ENCODE data around the gene ZNF571. TPM values are rescaled to one million over a fixed set of nuclear protein-coding genes. Genes with fewer than 3 reads are reported as not detected.

The ZNF571 gene
- 4.4 and 4.8 TPM in 2 replicates for total RNA-seq
- 1.7 TPM for polyA plus RNA-seq (2012)

- DNase-seq (ENCODE audit: low read depth), result peak; percentile 95
Observed at GRCh38 chr19:37594304-37594981, at the start of gene ZNF571, which contains the start of gene ZNF540. TSS of gene ZNF571 (minus strand) at chr19:37594792. CDS start at chr19:37586676, 8,116 bp downstream. TSS of gene ZNF540 (plus strand) at chr19:37594876. CDS start at chr19:37598448, 3,572 bp downstream.

- no peak for DNase-seq (ENCODE audit: low read depth)
Observed at GRCh38 chr19:37635076-37636056, 40.8 kb upstream of the ZNF571 start.

DNA sequence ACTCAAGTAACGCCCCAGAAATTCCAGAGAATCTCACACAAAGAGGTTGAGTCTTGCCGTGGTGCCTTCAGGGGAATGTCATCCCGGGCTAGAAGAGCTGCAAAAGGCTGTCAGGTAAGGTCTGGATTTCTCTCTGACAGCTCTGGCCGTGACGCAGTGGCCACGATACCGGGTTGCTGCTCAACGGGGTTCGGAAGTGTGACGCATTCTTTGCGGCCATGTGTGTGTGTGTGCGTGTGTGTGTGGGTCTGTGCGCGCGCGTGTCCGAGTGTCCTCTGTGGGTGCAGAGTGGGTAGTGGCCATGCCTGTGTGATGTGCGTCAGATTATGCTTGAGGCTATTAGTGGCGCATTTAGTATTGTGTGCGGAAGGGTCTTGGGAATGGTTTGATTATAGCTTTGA lies 390 bp upstream of the ZNF571 start:
- DNase-seq (ENCODE audit: low read depth), result peak; percentile 74

DNA sequence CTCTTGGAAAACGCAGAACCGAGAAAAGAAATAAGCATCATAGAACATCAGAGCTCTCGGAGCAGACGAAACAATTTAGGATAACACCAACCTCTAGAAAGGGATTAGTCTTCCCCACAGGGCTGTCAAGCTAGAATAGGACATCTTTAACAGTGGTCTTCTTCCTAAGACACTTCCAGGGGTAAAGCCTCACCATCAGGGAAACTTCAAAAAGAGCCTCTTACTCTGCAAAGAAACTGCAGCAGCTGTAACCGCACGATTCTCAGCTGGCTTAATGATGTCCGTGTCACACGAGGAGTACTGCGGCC lies 642 bp downstream of the ZNF571 start:
- no peak for DNase-seq (ENCODE audit: low read depth)

DNA sequence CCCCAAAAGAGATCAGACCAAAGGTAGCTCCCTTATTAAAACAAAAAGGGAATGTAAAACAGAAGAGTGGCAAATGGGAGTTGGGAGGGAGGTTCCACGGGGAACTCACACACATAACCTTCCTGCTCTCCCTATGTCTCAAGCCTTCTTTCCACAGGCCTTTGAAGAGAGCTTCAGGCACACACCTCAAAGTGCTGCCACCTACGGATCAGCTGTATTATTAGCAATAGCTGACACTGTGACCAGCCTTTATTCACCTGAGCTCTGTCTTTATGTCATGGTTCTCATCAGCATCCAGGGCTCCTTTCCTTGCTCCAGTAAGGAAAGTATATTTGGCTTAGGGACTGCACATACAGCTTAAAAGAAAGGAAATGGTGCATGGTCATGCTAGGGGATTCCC lies 11.3 kb downstream of the ZNF571 start:
- no peak for DNase-seq (ENCODE audit: low read depth)

GRCh38 chr19:37572203-37572602 lies 22.4 kb downstream of the ZNF571 start:
- no peak for DNase-seq (ENCODE audit: low read depth)

GRCh38 chr19:37565370-37565669 lies 29.3 kb downstream of the ZNF571 start:
- DNase-seq (ENCODE audit: low read depth), result no peak

- peak; percentile 1 for DNase-seq (ENCODE audit: low read depth)
Observed at GRCh38 chr19:37564624-37565369, 29.8 kb downstream of the ZNF571 start.

DNA sequence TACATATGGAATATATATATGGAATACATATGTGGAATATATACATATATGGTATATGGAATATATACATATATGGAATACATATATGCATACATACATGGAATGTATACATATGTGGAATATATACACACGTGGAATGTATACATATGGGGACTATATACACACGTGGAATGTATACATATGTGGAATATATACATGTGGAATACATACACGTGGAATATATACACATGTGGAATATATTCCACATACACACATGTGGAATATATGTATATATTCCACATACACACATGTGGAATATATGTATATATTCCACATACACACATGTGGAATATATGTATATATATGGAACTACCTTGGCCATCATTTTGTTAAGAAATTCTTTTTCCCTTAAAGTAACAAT lies 31.1 kb downstream of the ZNF571 start:
- DNase-seq (ENCODE audit: low read depth), result no peak

DNA sequence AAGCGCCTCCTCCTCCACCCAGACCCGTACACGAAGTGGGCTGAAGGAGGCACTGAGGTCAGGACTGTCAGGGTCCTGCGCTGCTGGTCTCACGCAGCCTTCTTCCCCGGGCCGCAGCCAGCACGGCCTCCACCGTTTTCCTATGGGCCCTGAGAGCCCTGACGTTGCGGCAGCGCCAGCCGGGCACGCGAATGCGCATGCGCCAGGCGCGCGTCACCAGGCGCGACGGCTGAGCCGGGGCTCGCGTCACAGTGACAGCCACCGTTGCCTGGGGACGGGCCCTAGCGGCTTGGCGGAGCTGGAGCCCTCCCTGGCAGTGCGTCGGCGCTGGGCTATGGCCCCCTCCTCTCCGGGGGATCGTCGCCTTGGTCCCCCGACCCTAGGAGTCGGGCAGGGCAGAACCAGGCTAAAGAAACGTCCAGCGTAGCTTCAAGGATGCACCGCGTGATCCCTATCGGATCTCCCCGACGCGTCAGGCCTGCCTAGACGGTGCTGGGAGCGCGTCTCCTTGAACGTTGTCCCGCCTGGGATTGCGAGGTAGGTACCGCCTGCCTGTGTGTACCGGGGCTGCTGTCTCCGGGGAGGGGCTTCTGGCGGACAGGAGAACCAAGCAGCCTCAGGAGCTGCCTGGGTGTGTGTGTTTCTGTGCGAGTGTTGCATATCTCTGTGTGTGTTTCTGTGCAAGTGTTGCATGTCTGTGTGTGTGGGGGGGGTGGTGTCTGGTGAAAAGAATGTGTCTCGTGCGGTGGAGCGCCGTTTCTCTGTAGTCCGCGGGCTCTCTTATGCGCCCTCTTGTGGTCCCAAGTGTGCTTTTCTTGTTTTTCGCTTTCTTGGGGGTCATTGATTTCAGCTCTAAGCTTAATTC lies 43.2 kb downstream of the ZNF571 start:
- DNase-seq (ENCODE audit: low read depth), result no peak

DNA sequence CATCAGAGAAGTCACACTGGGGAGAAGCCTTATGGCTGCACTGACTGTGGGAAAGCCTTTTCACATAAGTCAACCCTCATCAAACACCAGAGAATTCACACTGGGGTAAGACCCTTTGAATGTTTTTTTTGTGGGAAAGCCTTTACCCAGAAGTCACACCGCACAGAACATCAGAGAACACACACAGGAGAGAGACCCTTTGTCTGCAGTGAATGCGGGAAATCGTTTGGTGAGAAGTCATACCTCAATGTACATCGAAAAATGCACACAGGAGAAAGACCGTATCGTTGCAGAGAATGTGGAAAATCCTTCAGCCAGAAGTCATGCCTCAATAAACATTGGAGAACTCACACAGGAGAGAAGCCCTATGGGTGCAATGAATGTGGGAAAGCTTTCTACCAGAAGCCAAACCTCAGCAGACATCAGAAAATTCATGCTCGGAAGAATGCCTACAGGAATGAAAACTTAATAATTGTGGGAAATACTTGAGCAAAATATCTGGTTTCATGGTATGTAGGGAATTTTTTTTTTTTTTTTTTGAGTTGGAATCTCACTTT lies 57.1 kb downstream of the ZNF571 start:
- DNase-seq (ENCODE audit: low read depth), result no peak

DNA sequence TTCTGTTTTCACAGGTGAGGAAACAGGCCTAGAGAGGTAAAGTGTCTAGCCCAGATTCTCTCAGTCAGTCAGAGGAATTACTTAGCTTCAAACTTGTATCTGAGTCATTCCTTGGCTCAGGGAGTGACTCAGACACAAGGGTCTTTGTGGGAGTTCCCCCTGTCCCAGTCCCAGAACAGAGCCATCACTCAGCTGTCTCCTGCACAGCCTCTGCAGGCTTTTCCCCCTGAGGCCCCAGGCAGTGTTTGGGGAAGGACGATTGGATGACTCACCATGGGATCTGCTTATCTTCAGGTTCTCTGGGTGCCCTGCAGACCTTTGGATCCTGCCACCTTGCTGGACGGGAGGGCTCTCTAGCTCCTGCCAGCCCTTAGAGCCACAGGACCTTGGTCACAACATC lies 74.7 kb downstream of the ZNF571 start:
- DNase-seq (ENCODE audit: low read depth), result no peak

Other genes with a start within 250 kb of the ZNF571 start
- 4.4 and 15.7 TPM in 2 replicates for gene ZNF527, start 223.7 kb downstream of the ZNF571 start, total RNA-seq
- 7.8 and 9.8 TPM in 2 replicates for gene ZNF569, start 127.3 kb downstream of the ZNF571 start, total RNA-seq
- gene ZNF570, start 125.4 kb downstream of the ZNF571 start, total RNA-seq, result 7.4 and 9.4 TPM in 2 replicates
- 0.43 and 0.94 TPM in 2 replicates for gene ZNF793, start 87.9 kb downstream of the ZNF571 start, total RNA-seq
- 0.68 and 1.3 TPM in 2 replicates for gene ZNF540, start 84 bp upstream of the ZNF571 start, total RNA-seq
- gene ZFP30, start 60.7 kb upstream of the ZNF571 start, total RNA-seq, result 14.8 and 21.2 TPM in 2 replicates
- gene ZNF607, start 125.0 kb upstream of the ZNF571 start, total RNA-seq, result 4.4 and 4.6 TPM in 2 replicates
- gene ZNF573, start 184.8 kb upstream of the ZNF571 start, total RNA-seq, result 4.6 and 13.0 TPM in 2 replicates